Natural killer cell (primary cell): Measurements from ENCODE around the gene CACNA1B. TPM values are rescaled to one million over a fixed set of nuclear protein-coding genes. Genes with fewer than 3 reads are reported as not detected.

ENCODE experiments used
- ATAC-seq, 3 donors: fragments of 150-1000 bp in 2 of 3; fragments of 200-7000 bp in 1 of 3; cut with Tn5 transposase; 1 replicate in 1 of 3; 2 replicates in 2 of 3; pipeline ENCODE4 v1.10.0; 2021; ENCODE audit warnings: mild to moderate bottlenecking in 2 of 3, moderate library complexity in 2 of 3
- DNase-seq, 2 donors: peaks; one replicate each; pipeline versions ENCODE4 v3.0.0 to v3.0.0-alpha.2; 2013 to 2021; ENCODE audit warnings: mixed read lengths in 1 of 2
- H3K27ac ChIP-seq: one replicate; pipeline ENCODE4 v1.5.1; 2013; ENCODE audit warnings: mild to moderate bottlenecking, low read length
- H3K27me3 ChIP-seq: one replicate; pipeline ENCODE4 v1.6.1; 2013; ENCODE audit warnings: low read length; ENCODE audit not compliant: control insufficient read depth, insufficient read depth
- H3K36me3 ChIP-seq: one replicate; pipeline ENCODE4 v1.6.1; 2013; ENCODE audit warnings: low read length; ENCODE audit not compliant: control insufficient read depth, insufficient read depth
- H3K4me1 ChIP-seq: one replicate; pipeline ENCODE4 v1.6.1; 2013; ENCODE audit warnings: low read length; ENCODE audit not compliant: control insufficient read depth, insufficient read depth
- H3K4me3 ChIP-seq: one replicate; pipeline ENCODE4 v1.5.1; 2013; ENCODE audit warnings: low read length
- H3K9me3 ChIP-seq: one replicate; pipeline ENCODE4 v1.6.1; 2013; ENCODE audit warnings: low read length; ENCODE audit not compliant: control insufficient read depth, insufficient read depth
- H3K27ac Mint-ChIP-seq, 2 donors: one replicate each; pipeline ENCODE4 v1.8.0; 2022; ENCODE audit warnings: mild to moderate bottlenecking in 2 of 2, mixed read lengths in 2 of 2, moderate library complexity in 1 of 2
- H3K27me3 Mint-ChIP-seq, 2 donors: one replicate each; pipeline ENCODE4 v1.8.0; 2022; ENCODE audit warnings: low read depth in 2 of 2, mixed read lengths in 2 of 2
- H3K36me3 Mint-ChIP-seq: one replicate; pipeline ENCODE4 v1.8.0; 2022; ENCODE audit warnings: mixed read lengths
- H3K4me1 Mint-ChIP-seq, 2 donors: one replicate each; pipeline ENCODE4 v1.8.0; 2022; ENCODE audit warnings: mixed read lengths in 2 of 2
- H3K4me3 Mint-ChIP-seq: one replicate; pipeline ENCODE4 v1.8.0; 2022; ENCODE audit warnings: mild to moderate bottlenecking, moderate library complexity, mixed read lengths
- H3K9me3 Mint-ChIP-seq, 2 donors: one replicate each; pipeline ENCODE4 v1.8.0; 2022; ENCODE audit warnings: mixed read lengths in 2 of 2
- CTCF ChIP-seq: fragments of 200-600 bp; IDR thresholded peaks from one replicate; pipeline ENCODE4 v1.8.0; 2022; ENCODE audit warnings: antibody characterized with exemption
- WGBS: methylation state at CpG from one replicate; pipeline ENCODE4 v1.1.7; 2013; ENCODE audit warnings: missing lambda C conversion rate; ENCODE audit not compliant: insufficient coverage; 5-methylcytosine and 5-hydroxymethylcytosine counted together
- intact Hi-C: fragments of 100-400 bp; cut with micrococcal nuclease; formaldehyde crosslinking; loops from one replicate; pipeline ENCODE4 v1.14.2; 2022
- total RNA-seq, 4 donors: library from RNA; stranded (reverse); fragments of 120-200 nt in 1 of 4; gene quantifications; one replicate each; pipeline versions ENCODE4 v1.2.3 to v1.2.4, GENCODE V29; 2013 to 2022

Gene CACNA1B
- total RNA-seq, 3 donors from 2014 or later (not counting 1 experiment from before 2014, with no cell fraction given): 0.07 TPM; not detected in 2

GRCh38 chr9:137851516-137852267 is 25.9 kb upstream of the CACNA1B start:
- DNase-seq (no peak), ATAC-seq (no peak)
- intact Hi-C loops: no loop called here
- Mint-ChIP-seq H3K36me3 (peaks cover 26% of the 10 kb centered on the region), H3K27ac (no peak overlapping the region), H3K9me3 (peaks cover 8 to 14% of the 10 kb centered on the region in 2 donors), H3K27me3 (no peaks in the 10 kb centered on the region), H3K4me3 (no peak overlapping the region), H3K4me1 (no peaks in the 10 kb centered on the region)
- no peaks in the 10 kb centered on the region for H3K27me3 ChIP-seq
- no peak overlapping the region for H3K4me3 ChIP-seq
- no peaks in the 10 kb centered on the region for H3K4me1 ChIP-seq
- H3K27ac ChIP-seq: no peak overlapping the region
- 78% methylated on average over 5 of the region's 5 CpGs for WGBS
- H3K36me3 ChIP-seq: no peaks in the 10 kb centered on the region
- no peak for TF ChIP-seq CTCF
- peaks cover 19% of the 10 kb centered on the region for H3K9me3 ChIP-seq

DNA sequence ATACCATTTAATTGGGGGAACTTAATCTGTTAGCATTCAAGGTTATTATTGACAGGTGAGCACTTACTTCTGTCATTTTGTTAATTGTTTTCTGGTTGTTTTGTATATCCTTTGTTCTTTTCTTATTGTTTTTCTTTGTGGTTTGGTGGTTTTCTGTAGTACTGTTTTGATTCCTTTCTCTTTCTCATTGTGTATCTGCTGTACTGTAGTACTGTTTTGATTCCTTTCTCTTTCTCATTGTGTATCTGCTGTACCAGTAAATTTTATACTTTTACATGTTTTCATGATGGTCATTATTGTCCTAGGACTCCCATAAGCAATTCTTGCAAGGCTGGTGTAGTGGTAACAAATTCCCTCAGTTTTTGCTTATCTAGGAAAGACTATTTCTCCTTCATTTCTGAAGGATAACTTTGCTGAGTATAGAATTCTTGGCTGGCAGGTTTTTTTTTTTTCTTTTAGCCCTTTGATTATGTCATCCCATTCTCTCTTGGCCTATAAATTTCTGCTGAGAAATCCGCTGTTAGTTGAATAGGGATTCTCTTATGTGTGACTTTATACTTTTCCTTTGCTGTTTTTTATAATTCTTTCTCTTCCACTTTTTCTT is 24.1 kb upstream of the CACNA1B start:
- DNase-seq: no peak
- TF ChIP-seq CTCF: no peak
- Mint-ChIP-seq H3K36me3 (peaks cover 26% of the 10 kb centered on the region), H3K4me3 (no peak overlapping the region), H3K9me3 (peaks cover 8 to 14% of the 10 kb centered on the region in 2 donors), H3K27me3 (no peaks in the 10 kb centered on the region), H3K4me1 (no peaks in the 10 kb centered on the region), H3K27ac (no peak overlapping the region)
- no peak overlapping the region for H3K4me3 ChIP-seq
- no CpG with 5 or more reads among the region's 1 CpG for WGBS
- no peak overlapping the region for H3K27ac ChIP-seq
- H3K4me1 ChIP-seq: no peaks in the 10 kb centered on the region
- ATAC-seq: no peak
- H3K27me3 ChIP-seq: no peaks in the 10 kb centered on the region
- peaks cover 19% of the 10 kb centered on the region for H3K9me3 ChIP-seq
- intact Hi-C loops: no loop called here
- no peaks in the 10 kb centered on the region for H3K36me3 ChIP-seq

DNA sequence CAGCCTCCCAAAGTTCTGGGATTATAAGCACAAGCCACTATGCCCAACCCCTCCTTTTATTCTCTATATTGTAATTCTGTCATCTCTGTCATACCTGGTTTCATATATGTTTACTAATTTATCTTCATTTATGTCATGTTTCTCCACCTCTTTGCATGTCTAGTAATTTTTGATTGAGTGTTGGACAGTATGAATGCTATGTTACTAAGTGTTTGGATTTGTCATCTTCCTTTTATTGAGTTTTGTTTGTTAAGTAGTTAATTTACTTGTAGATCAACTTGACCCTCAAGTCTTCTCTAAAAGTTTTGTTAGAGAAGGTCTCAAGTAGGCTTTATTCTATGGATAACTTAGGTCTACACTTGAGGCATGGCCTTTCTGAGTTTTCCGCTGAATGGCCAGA is 17.2 kb upstream of the CACNA1B start:
- Mint-ChIP-seq H3K4me1 (no peaks in the 10 kb centered on the region), H3K36me3 (peaks cover 8% of the 10 kb centered on the region), H3K27ac (no peak overlapping the region), H3K4me3 (no peak overlapping the region), H3K9me3 (peaks cover 4 to 12% of the 10 kb centered on the region in 2 donors), H3K27me3 (peaks cover 0 to 8% of the 10 kb centered on the region in 2 donors)
- 87% methylated on average over 1 of the region's 1 CpG for WGBS
- no peak overlapping the region for H3K27ac ChIP-seq
- no peak for TF ChIP-seq CTCF
- H3K36me3 ChIP-seq: no peaks in the 10 kb centered on the region
- intact Hi-C loops: no loop called here
- H3K27me3 ChIP-seq: no peaks in the 10 kb centered on the region
- H3K9me3 ChIP-seq: peaks cover 20% of the 10 kb centered on the region
- ATAC-seq (no peak), DNase-seq (no peak)
- no peaks in the 10 kb centered on the region for H3K4me1 ChIP-seq
- no peak overlapping the region for H3K4me3 ChIP-seq
